GM18861 (cell line): ENCODE results near the gene PDE4DIP.
"Not testable (repeated sequence)": the region's sequence is repeated elsewhere in the genome, so short reads cannot be mapped to it uniquely, and the experiment has no call there.

ENCODE experiments used
- ATAC-seq: cut with Tn5 transposase; IDR thresholded peaks from one replicate; pipeline ENCODE4 v1.9.1; 2021; ENCODE audit not compliant: unreplicated experiment

PDE4DIP gene

GRCh38 chr1:148918836-148919447 lies 74.7 kb downstream of the PDE4DIP start:
- not testable (repeated sequence) for ATAC-seq

GRCh38 chr1:148921047-148921446 lies 76.8 kb downstream of the PDE4DIP start:
- not testable (repeated sequence) for ATAC-seq

GRCh38 chr1:148923798-148924197 lies 79.6 kb downstream of the PDE4DIP start:
- ATAC-seq = not testable (repeated sequence)

GRCh38 chr1:148927645-148928044 lies 83.4 kb downstream of the PDE4DIP start:
- not testable (repeated sequence) for ATAC-seq

GRCh38 chr1:148929253-148929652 lies 85.0 kb downstream of the PDE4DIP start:
- ATAC-seq = not testable (repeated sequence)

- not testable (repeated sequence) for ATAC-seq
Observed at GRCh38 chr1:148935381-148936002, 91.3 kb downstream of the PDE4DIP start.

- ATAC-seq = not testable (repeated sequence)
Observed at GRCh38 chr1:148942906-148943305, 98.7 kb downstream of the PDE4DIP start.

GRCh38 chr1:148945130-148945529 lies 100.9 kb downstream of the PDE4DIP start:
- ATAC-seq = not testable (repeated sequence)

GRCh38 chr1:148948768-148949167 lies 104.5 kb downstream of the PDE4DIP start:
- not testable (repeated sequence) for ATAC-seq

- ATAC-seq = peak; percentile 55
Observed at GRCh38 chr1:148951336-148952227, 107.4 kb downstream of the PDE4DIP start.

GRCh38 chr1:148952253-148952937 lies 108.2 kb downstream of the PDE4DIP start:
- peak; percentile 73 for ATAC-seq

- ATAC-seq = peak; percentile 4
Observed at GRCh38 chr1:148952938-148953616, 108.8 kb downstream of the PDE4DIP start.

- not testable (repeated sequence) for ATAC-seq
Observed at GRCh38 chr1:148953730-148954129, 109.5 kb downstream of the PDE4DIP start.

- ATAC-seq = not testable (repeated sequence)
Observed at GRCh38 chr1:148958343-148958742, 114.1 kb downstream of the PDE4DIP start.

- ATAC-seq = not testable (repeated sequence)
Observed at GRCh38 chr1:148960212-148961000, 116.2 kb downstream of the PDE4DIP start.

- ATAC-seq = not testable (repeated sequence)
Observed at GRCh38 chr1:148962127-148962857, 118.1 kb downstream of the PDE4DIP start.

GRCh38 chr1:148966084-148966483 lies 121.9 kb downstream of the PDE4DIP start:
- not testable (repeated sequence) for ATAC-seq

GRCh38 chr1:148967580-148967979 lies 123.4 kb downstream of the PDE4DIP start:
- not testable (repeated sequence) for ATAC-seq

- ATAC-seq = not testable (repeated sequence)
Observed at GRCh38 chr1:148968682-148969081, 124.5 kb downstream of the PDE4DIP start.
